ENCODE results near the gene NDUFS6. TPM values are rescaled to one million over a fixed set of nuclear protein-coding genes. Genes with fewer than 3 reads are reported as not detected.

Gene NDUFS6
- total and polyA plus RNA-seq, 2 of the 4 experiments (the other 2 are of a cell fraction): 10.4 to 69.0 TPM

GRCh38 chr5:1836176-1836890, 35.1 kb downstream of the NDUFS6 start:
- H3K23ac ChIP-seq (ENCODE audit: low read depth, low read length): no peak overlapping the region
- H3K56ac ChIP-seq (ENCODE audit: extremely low read depth, insufficient read depth, low read length): no peak overlapping the region
- WGBS, 2 experiments (ENCODE audit: extremely low coverage in 2 of 2, insufficient read length in 1 of 2): 48% methylated on average over 8 of the region's 23 CpGs; no CpG with 5 or more reads in 1 of the 2 experiments
- no peak overlapping the region for H2BK20ac ChIP-seq (ENCODE audit: low read depth, low read length)
- no peak for TF ChIP-seq CEBPB (IDR thresholded peaks at IDR 0.05; ENCODE audit: low read depth, low read length)
- TF ChIP-seq SMC3 (IDR thresholded peaks at IDR 0.05; ENCODE audit: low read depth, low read length): no peak
- no peak overlapping the region for H3K4me3 ChIP-seq (ENCODE audit: insufficient read depth, low read depth, low read length)
- H2BK5ac ChIP-seq (ENCODE audit: low read depth, low read length, poor library complexity, severe bottlenecking): no peak overlapping the region
- H3K4ac ChIP-seq (ENCODE audit: low read depth, low read length): no peak overlapping the region
- DNase-seq (no peak), ATAC-seq (ENCODE audit: low read depth) (no peak)
- H4K20me1 ChIP-seq (ENCODE audit: insufficient read depth, low read length): no peaks in the 10 kb centered on the region
- H2BK15ac ChIP-seq (ENCODE audit: low read depth, low read length): no peak overlapping the region
- H3K14ac ChIP-seq (replicated peaks; ENCODE audit: low read depth, low read length): no peak overlapping the region
- H4K91ac ChIP-seq (ENCODE audit: insufficient read depth, low read depth, low read length): no peak overlapping the region
- H3K79me1 ChIP-seq (ENCODE audit: low read depth in 1 of 2, low read length in 2 of 2): no peaks in the 10 kb centered on the region
- no peaks in the 10 kb centered on the region; the same call in 1 of the 2 replicates for H3K4me1 ChIP-seq (ENCODE audit: control insufficient read depth, insufficient read depth, low read length)
- H3K18ac ChIP-seq (ENCODE audit: low read depth, low read length): no peak overlapping the region
- H2AK5ac ChIP-seq (ENCODE audit: low read depth, low read length): no peak overlapping the region
- ChIA-PET POLR2A (ENCODE audit: unreplicated experiment) (no interaction called here), CTCF (no interaction called here)
- H4K8ac ChIP-seq (ENCODE audit: low read depth in 2 of 2, low read length in 2 of 2): no peak overlapping the region
- H3K36me3 ChIP-seq (ENCODE audit: control insufficient read depth, insufficient read depth, low read length): no peaks in the 10 kb centered on the region
- no peak overlapping the region for H3K4me2 ChIP-seq (ENCODE audit: low read depth, low read length)
- H3K9ac ChIP-seq (ENCODE audit: low read depth, low read length): no peak overlapping the region
- H3K27me3 ChIP-seq (ENCODE audit: control insufficient read depth, insufficient read depth, low read length): peaks cover 56% of the 10 kb centered on the region
- in situ Hi-C loops (cut with MboI; ENCODE audit: low sequenced_read_pairs): no loop called here
- H2AK9ac ChIP-seq (replicated peaks; ENCODE audit: low read depth, low read length, poor library complexity): no peak overlapping the region
- H3K9me3 ChIP-seq (ENCODE audit: control insufficient read depth, insufficient read depth, low read length): no peaks in the 10 kb centered on the region
- no peak overlapping the region for H2BK120ac ChIP-seq (ENCODE audit: low read depth, low read length)
- H3K9me1 ChIP-seq (ENCODE audit: insufficient read depth, low read length): no peaks in the 10 kb centered on the region
- no TSS peak for BruUV-seq (replicated peaks)
- H4K5ac ChIP-seq (ENCODE audit: low read depth, low read length): no peak overlapping the region
- H3K27ac ChIP-seq (ENCODE audit: insufficient read depth, low read length): no peak overlapping the region
- no peak overlapping the region for H2AFZ ChIP-seq (replicated peaks; ENCODE audit: low read length, poor library complexity)
- intact Hi-C loops (cut with micrococcal nuclease): no loop called here
- dilution Hi-C loops (cut with HindIII; ENCODE audit: low sequenced_read_pairs, unreplicated experiment): no loop called here

Data from IMR-90 (cell line).